Kidney (tissue), 14 donors: Measurements from ENCODE around the gene ERC2. TPM values are rescaled to one million over a fixed set of nuclear protein-coding genes. Genes with fewer than 3 reads are reported as not detected.

Source experiments
- DNase-seq, 5 donors: peaks; one replicate each; pipeline ENCODE4 v3.0.0-alpha.2; 2013 to 2020
- FAIRE-seq: peaks from 2 replicates; lab custom pipeline; 2012; peaks lifted over from hg19 to GRCh38; lab: Jason Lieb, UNC
- H3K27ac ChIP-seq, 2 donors: one replicate each; pipeline ENCODE4 v1.7.0; 2013; ENCODE audit warnings: low read depth in 2 of 2, low read length in 2 of 2, inconsistent platforms in 1 of 2
- H3K27me3 ChIP-seq: one replicate; pipeline ENCODE4 v1.7.1; 2013; ENCODE audit warnings: low read length, inconsistent platforms; ENCODE audit not compliant: control insufficient read depth, insufficient read depth
- H3K36me3 ChIP-seq, 3 donors: one replicate each; pipeline versions ENCODE4 v1.7.0 to v1.7.1; 2013; ENCODE audit warnings: low read length in 3 of 3, control low read depth in 1 of 3, inconsistent platforms in 1 of 3; ENCODE audit not compliant: insufficient read depth in 3 of 3, control insufficient read depth in 2 of 3
- H3K4me1 ChIP-seq, 3 donors: one replicate each; pipeline versions ENCODE4 v1.7.0 to v1.7.1; 2013; ENCODE audit warnings: low read length in 3 of 3, inconsistent platforms in 1 of 3, low read depth in 1 of 3; ENCODE audit not compliant: control insufficient read depth in 2 of 3, insufficient read depth in 2 of 3
- H3K4me3 ChIP-seq, 3 donors: one replicate each; pipeline versions ENCODE4 v1.7.0 to v1.8.1; 2013; ENCODE audit warnings: low read length in 3 of 3, control low read depth in 1 of 3, inconsistent platforms in 1 of 3
- H3K9ac ChIP-seq, 3 donors: one replicate each; pipeline versions ENCODE4 v1.7.0 to v1.7.1; 2013; ENCODE audit warnings: low read length in 3 of 3, control low read depth in 1 of 3, inconsistent platforms in 1 of 3
- H3K9me3 ChIP-seq, 3 donors: one replicate each; pipeline versions ENCODE4 v1.7.0 to v1.7.1; 2013; ENCODE audit warnings: low read length in 3 of 3, control low read depth in 1 of 3, inconsistent platforms in 1 of 3; ENCODE audit not compliant: control insufficient read depth in 2 of 3, insufficient read depth in 1 of 3
- CTCF ChIP-seq: IDR thresholded peaks from 3 replicates; pipeline ENCODE4 v1.5.1; 2012; ENCODE audit warnings: mild to moderate bottlenecking, moderate library complexity, borderline replicate concordance; ENCODE audit not compliant: insufficient read depth; ENCODE audit errors: extremely low read depth
- intact Hi-C: fragments of 100-400 bp; cut with DNase I; formaldehyde crosslinking; loops from one replicate; pipeline ENCODE4 v1.11.1; 2022
- polyA plus RNA-seq: library from polyadenylated mRNA; stranded (reverse); fragments of 350-450 nt; fragmentation: Illumina TruSeq; extraction: RNeasy Lipid Tissue Mini Kit (QIAGEN cat#74804); gene quantifications from one replicate; pipeline ENCODE4 v1.2.3, GENCODE V29; 2014; ENCODE audit warnings: low read depth, low replicate concordance; ENCODE audit not compliant: insufficient read depth
- total RNA-seq: library from RNA; stranded (reverse); fragmentation: NEBNext Ultra II Directional; extraction: Animal tissue kit (Norgen Biotek cat#: 25700); gene quantifications from one replicate; pipeline ENCODE4 v1.2.1, GENCODE V29; 2021
- donor health status: control.
- donor health status: control.
- donor health status: control.
- donor health status: control.
- donor health status: control.
- donor health status: DM: yes; HTN: yes; CAD: no.
- donor health status: Normal renal cell carcinoma (clear cell type).

The ERC2 gene
- total and polyA plus RNA-seq, 2 donors from 2014 or later = 0.92 to 3.8 TPM

- Histone ChIP-seq H3K27me3 (no peaks in the 10 kb centered on the region), H3K27ac (no peak overlapping the region), H3K9me3 (no peaks in the 10 kb centered on the region), H3K4me1 (no peaks in the 10 kb centered on the region), H3K36me3 (no peaks in the 10 kb centered on the region), H3K9ac (no peak overlapping the region), H3K4me3 (no peak overlapping the region)
- FAIRE-seq = no peak
- TF ChIP-seq CTCF = no peak
- DNase-seq = no peak
- intact Hi-C loops = no loop called here
Observed at GRCh38 chr3:56064684-56065083, 403.6 kb downstream of the ERC2 start.

GRCh38 chr3:56061279-56061626 is 407.0 kb downstream of the ERC2 start:
- Histone ChIP-seq H3K9ac (no peak overlapping the region), H3K9me3 (no peaks in the 10 kb centered on the region), H3K4me1 (no peaks in the 10 kb centered on the region), H3K27ac (no peak overlapping the region), H3K4me3 (no peak overlapping the region), H3K27me3 (no peaks in the 10 kb centered on the region), H3K36me3 (no peaks in the 10 kb centered on the region)
- DNase-seq (no peak), FAIRE-seq (peak; percentile 19)
- TF ChIP-seq CTCF = no peak
- intact Hi-C loops = no loop called here

GRCh38 chr3:56060521-56061278 is 407.6 kb downstream of the ERC2 start:
- TF ChIP-seq CTCF = no peak
- Histone ChIP-seq H3K27me3 (no peaks in the 10 kb centered on the region), H3K27ac (no peak overlapping the region), H3K36me3 (no peaks in the 10 kb centered on the region), H3K9ac (no peak overlapping the region), H3K4me1 (no peaks in the 10 kb centered on the region), H3K4me3 (no peak overlapping the region), H3K9me3 (no peaks in the 10 kb centered on the region)
- DNase-seq (no peak), FAIRE-seq (no peak)
- intact Hi-C loops = no loop called here

- Histone ChIP-seq H3K4me1 (no peaks in the 10 kb centered on the region), H3K27me3 (no peaks in the 10 kb centered on the region), H3K4me3 (no peak overlapping the region), H3K27ac (no peak overlapping the region), H3K9ac (no peak overlapping the region), H3K36me3 (no peaks in the 10 kb centered on the region), H3K9me3 (no peaks in the 10 kb centered on the region)
- no peak for TF ChIP-seq CTCF
- intact Hi-C loops = no loop called here
- FAIRE-seq (no peak), DNase-seq (no peak)
Observed at GRCh38 chr3:56059731-56060130, 408.5 kb downstream of the ERC2 start.
